HT-29 (cell line): ENCODE measurements around the gene DISP2. TPM values are rescaled to one million over a fixed set of nuclear protein-coding genes. Genes with fewer than 3 reads are reported as not detected.

ENCODE experiments used
- DNase-seq: peaks from one replicate; pipeline ENCODE4 v3.0.0-alpha.2; 2015; ENCODE audit warnings: low spot score
- total RNA-seq: library from RNA; depleted of rRNA; stranded (reverse); fragments of >200 nt; shearing (Covaris generic); gene quantifications from 2 replicates; pipeline ENCODE4 v1.2.3, GENCODE V29; 2014; rRNA removed

DISP2 gene, protein sequence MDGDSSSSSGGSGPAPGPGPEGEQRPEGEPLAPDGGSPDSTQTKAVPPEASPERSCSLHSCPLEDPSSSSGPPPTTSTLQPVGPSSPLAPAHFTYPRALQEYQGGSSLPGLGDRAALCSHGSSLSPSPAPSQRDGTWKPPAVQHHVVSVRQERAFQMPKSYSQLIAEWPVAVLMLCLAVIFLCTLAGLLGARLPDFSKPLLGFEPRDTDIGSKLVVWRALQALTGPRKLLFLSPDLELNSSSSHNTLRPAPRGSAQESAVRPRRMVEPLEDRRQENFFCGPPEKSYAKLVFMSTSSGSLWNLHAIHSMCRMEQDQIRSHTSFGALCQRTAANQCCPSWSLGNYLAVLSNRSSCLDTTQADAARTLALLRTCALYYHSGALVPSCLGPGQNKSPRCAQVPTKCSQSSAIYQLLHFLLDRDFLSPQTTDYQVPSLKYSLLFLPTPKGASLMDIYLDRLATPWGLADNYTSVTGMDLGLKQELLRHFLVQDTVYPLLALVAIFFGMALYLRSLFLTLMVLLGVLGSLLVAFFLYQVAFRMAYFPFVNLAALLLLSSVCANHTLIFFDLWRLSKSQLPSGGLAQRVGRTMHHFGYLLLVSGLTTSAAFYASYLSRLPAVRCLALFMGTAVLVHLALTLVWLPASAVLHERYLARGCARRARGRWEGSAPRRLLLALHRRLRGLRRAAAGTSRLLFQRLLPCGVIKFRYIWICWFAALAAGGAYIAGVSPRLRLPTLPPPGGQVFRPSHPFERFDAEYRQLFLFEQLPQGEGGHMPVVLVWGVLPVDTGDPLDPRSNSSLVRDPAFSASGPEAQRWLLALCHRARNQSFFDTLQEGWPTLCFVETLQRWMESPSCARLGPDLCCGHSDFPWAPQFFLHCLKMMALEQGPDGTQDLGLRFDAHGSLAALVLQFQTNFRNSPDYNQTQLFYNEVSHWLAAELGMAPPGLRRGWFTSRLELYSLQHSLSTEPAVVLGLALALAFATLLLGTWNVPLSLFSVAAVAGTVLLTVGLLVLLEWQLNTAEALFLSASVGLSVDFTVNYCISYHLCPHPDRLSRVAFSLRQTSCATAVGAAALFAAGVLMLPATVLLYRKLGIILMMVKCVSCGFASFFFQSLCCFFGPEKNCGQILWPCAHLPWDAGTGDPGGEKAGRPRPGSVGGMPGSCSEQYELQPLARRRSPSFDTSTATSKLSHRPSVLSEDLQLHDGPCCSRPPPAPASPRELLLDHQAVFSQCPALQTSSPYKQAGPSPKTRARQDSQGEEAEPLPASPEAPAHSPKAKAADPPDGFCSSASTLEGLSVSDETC (N-terminal part only)
- total RNA-seq = 0.81 and 1.3 TPM in 2 replicates

DNA sequence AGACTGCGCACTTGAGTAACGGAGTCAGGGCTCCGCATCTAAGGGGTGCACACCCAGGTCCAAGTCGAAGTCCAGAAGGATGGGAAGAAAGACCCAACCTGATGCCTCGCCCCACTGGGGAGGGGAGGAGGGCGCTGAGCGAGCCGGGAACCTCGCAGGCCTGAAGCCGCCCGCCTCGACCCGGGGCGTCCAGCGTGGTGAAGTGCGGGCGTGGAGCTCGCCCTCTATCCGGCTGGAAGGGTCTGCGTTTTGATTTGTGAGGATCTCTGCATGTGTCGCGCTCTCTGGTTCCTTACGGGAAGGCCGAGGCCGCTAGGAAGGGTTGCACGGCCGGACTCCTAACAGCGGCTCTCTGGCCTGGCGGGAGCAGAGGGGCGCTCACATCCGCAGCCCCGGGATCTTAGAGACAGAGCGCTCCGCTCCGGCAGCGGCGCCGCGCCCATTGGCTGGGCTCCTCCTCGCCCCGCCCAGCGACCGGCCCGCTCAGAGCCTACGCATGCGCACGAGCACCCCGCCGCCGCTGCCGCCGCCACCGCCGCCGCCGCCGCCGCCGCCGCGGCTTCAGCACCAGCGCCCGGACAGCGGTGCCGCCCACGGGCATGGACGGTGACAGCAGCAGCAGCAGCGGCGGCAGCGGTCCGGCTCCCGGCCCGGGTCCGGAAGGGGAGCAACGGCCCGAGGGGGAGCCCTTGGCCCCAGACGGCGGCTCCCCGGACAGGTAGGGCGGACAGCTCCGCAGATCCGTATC, at the start of gene DISP2:
DISP2 (plus strand) TSS at position 497 of the 748 bp plus-strand sequence; CDS start at position 600, 103 bp downstream.
- peak; percentile 92 for DNase-seq

GRCh38 chr15:40309344-40309862, 48.6 kb upstream of the DISP2 start:
- no peak for DNase-seq

DNA sequence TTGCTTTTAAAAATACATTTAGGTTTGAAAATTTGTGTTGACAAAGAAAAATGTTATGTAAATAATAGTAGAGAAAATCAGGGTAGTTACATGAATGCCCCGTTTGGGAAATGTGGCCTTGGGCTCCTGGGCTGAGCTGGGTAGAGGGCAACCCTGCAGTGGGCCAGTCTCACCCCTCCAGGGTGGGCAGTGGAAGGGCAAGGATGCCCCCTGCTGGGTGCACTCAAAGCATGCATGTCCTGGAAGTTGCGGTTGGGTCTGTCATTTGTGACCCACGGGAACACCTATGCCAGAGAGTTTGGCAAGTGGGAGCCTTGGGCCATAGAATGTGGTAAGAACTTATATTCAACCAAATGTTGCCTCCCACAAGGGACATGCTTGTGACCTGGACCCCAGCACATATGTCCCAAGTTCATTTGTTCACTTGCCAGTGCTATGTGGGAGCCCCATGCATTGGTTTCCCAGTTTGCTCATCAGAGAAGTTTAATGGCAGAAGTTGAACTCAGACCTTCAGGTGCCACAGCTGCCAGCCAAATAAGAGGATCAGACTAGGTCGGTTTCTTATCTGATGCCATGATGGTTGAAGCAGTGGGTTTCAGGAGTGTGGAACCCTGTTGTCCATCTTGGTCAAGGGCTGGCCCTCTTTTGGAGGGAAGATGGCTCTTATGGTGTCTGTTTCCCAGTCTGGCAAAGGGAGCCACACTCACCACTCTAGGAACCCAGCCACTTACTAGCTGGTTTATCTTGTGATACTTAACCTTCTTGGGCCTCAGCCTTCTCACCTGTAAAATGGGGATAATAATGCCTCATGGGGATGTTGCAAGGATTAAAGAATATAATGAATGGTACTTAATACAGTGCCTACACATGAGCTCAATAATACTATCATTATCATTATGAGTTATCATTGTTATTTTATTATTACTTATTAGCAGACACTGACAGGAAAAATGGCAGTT, 47.7 kb upstream of the DISP2 start:
- peak; percentile 65 for DNase-seq

- no peak for DNase-seq
Measured at GRCh38 chr15:40310993-40311392, 47.0 kb upstream of the DISP2 start.

GRCh38 chr15:40312370-40313158, 45.5 kb upstream of the DISP2 start:
- DNase-seq = no peak

GRCh38 chr15:40313531-40314398, 44.3 kb upstream of the DISP2 start:
- peak; percentile 92 for DNase-seq

DNA sequence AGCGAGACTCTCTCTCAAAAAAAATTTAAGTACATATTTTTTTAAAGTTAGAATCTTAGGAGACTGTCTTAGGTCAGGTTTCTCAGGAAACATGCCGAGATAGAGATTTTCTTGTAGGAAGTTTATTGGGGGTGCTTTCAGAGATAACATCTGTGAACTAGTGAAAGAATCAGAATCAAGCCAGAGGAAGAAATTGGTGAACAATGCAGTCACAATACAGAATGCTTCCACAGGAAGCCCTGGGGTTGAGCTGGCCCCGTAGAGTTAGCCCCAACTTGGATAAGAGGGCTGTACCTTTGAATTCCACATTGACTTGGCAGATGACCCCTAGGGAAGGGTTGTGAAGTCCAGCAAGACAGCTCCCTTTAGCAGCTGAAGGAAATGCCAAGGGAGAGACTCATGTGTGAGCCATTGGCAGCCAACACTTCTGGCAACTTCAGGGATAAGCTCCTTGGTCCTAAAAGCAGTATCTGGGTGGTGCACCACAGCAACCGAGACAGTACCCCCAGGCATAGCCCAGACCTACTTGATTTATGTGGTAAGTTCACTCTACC, 43.2 kb upstream of the DISP2 start:
- no peak for DNase-seq

GRCh38 chr15:40316931-40317330, 41.1 kb upstream of the DISP2 start:
- no peak for DNase-seq

GRCh38 chr15:40317580-40317979, 40.4 kb upstream of the DISP2 start:
- no peak for DNase-seq

DNA sequence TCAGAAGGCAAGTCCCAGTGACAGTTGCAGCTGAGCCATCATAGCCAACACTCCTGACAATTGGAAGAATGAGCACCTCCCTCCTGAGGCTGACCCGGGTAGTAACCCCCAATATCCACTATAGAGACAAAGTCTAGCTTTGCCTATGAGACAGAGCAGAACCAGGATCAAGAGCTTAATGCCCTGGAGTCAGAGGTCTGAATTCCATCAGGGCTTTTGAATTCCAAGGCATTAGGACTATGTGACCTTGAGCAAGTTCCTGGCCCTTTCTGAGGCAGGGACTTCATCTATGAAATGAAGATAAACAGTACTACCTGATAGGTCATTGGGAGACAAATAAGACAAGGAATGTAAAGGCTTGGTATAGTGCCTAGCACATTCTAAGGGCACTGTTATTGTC, 37.6 kb upstream of the DISP2 start:
- no peak for DNase-seq

- peak; percentile 82 for DNase-seq
Measured at GRCh38 chr15:40320931-40321371, 37.1 kb upstream of the DISP2 start.

DNA sequence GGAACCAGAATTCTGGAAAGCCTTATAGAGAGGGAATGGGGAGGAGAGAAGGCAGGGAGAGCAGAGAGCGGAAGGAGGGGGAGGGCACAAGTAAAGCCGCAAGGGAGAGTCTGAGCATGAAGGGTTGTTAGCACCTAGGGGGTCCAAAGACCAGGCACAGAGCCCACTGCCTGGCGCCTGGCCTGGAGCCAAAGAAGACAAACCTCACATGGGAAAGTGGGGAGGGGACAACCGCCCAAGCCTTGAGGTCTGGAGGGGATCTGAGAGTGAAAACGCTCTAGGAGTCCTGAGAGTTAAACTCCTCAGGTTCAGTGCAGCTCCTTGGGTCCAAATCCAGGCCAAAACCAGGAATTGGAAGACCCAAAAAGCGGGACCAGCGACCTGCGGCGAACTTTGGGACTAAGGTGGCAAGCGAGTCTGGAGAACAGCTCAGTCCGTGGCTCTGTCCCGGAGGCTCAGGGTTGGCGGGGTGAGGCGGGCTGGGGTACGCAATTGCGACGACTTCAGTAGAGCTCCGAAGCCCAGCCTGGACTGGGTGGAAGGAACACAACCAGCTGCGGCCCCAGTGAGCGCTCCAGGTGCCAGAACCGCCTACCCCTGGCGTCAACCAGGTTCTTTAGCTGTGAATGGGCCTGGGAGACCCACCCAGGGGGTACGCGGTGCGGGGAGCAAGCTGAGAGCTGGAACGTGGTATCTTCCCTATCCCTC, 35.3 kb upstream of the DISP2 start:
- no peak for DNase-seq

DNA sequence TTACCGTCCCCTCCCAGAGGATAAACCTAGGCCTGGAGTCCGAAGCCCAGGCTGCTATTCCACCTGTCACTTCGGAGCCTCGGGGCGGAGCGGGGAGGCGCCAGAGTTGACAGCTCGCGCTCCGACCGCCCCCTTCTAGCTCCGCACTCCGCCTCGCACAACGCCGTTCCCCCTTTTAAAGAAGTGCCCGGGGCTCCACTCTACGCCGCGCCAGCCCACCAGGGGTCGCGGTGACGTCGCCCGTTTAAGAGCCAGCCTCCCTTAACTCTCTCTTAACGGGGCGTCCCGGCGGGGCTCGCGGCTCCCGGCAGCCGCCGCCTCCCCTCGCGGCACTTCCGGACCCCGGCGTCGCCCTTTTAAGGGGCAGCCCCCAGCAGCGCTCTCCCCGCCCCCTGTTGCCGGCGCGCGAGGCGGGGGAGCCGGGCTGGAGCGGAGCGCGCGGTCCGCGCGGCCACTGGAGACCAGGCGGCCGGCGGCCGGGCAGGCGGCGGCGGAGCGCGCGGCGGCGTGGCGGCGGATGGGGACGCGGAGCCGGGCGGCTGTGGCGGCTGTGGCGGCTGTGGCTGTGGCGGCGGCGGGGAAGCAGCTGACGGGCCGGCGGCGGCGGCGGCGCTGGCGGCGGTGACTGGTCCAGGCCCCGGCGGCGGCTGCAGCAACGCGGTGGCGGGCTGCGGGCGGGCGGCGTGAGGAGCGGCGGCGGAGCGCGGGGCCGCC, 34.6 kb upstream of the DISP2 start, which contains the start of gene INAFM2:
INAFM2 (plus strand) TSS at position 454 of the 714 bp plus-strand sequence. CDS start 364 bp downstream, outside the sequence.
- peak; percentile 95 for DNase-seq

GRCh38 chr15:40323953-40324937, 33.8 kb upstream of the DISP2 start:
- no peak for DNase-seq
